ENCODE measurements around the gene TSEN34.
"Not testable (repeated sequence)": the region's sequence is repeated elsewhere in the genome, so short reads cannot be mapped to it uniquely, and the experiment has no call there.

TSEN34 gene

DNA sequence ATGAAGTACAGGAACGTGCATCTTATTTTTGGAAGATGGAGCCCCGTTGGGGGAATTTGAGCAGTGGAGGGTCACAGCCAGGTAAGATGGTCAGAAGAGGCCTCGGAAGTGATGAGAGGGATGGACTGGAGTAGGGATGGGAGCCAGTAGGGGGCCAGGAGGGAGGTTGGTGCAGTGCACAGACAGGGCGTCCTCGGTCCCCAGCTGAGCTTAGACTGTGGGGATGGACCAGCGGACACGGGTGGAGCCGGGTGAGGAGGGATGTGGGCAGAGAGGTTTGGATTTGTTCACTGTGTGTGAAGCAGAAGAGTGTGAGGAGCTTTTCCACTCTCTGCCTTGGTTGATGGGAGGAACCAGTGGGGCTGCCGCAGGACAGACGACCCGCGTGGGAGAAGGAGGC, 20.1 kb downstream of the TSEN34 start:
- Histone ChIP-seq H3K36me3 (peaks cover 39% of the 10 kb centered on the region), H3K4me3 (ENCODE audit: low read depth, low read length) (no peak overlapping the region), H3K27ac (no peak overlapping the region), H3K27me3 (ENCODE audit: insufficient read depth, low read depth, severe bottlenecking) (no peaks in the 10 kb centered on the region), H3K9me3 (ENCODE audit: severe bottlenecking) (no peaks in the 10 kb centered on the region)
- no peak for DNase-seq
- TF ChIP-seq, protein P1, sequence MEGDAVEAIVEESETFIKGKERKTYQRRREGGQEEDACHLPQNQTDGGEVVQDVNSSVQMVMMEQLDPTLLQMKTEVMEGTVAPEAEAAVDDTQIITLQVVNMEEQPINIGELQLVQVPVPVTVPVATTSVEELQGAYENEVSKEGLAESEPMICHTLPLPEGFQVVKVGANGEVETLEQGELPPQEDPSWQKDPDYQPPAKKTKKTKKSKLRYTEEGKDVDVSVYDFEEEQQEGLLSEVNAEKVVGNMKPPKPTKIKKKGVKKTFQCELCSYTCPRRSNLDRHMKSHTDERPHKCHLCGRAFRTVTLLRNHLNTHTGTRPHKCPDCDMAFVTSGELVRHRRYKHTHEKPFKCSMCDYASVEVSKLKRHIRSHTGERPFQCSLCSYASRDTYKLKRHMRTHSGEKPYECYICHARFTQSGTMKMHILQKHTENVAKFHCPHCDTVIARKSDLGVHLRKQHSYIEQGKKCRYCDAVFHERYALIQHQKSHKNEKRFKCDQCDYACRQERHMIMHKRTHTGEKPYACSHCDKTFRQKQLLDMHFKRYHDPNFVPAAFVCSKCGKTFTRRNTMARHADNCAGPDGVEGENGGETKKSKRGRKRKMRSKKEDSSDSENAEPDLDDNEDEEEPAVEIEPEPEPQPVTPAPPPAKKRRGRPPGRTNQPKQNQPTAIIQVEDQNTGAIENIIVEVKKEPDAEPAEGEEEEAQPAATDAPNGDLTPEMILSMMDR (IDR thresholded peaks at IDR 0.05; ENCODE audit: low read depth, low read length): no peak

DNA sequence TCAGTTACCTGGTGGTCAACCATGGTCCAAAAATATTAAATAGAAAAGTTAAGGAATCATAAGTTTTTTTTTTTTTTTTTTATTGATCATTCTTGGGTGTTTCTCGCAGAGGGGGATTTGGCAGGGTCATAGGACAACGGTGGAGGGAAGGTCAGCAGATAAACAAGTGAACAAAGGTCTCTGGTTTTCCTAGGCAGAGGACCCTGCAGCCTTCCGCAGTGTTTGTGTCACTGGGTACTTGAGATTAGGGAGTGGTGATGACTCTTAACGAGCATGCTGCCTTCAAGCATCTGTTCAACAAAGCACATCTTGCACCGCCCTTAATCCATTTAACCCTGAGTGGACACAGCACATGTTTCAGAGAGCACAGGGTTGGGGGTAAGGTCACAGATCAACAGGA, 23.1 kb downstream of the TSEN34 start:
- not testable (repeated sequence) for H3K27me3 ChIP-seq (ENCODE audit: insufficient read depth, low read depth, severe bottlenecking); H3K4me3 ChIP-seq (ENCODE audit: low read depth, low read length); H3K27ac ChIP-seq; H3K36me3 ChIP-seq; DNase-seq; H3K9me3 ChIP-seq (ENCODE audit: severe bottlenecking)

DNA sequence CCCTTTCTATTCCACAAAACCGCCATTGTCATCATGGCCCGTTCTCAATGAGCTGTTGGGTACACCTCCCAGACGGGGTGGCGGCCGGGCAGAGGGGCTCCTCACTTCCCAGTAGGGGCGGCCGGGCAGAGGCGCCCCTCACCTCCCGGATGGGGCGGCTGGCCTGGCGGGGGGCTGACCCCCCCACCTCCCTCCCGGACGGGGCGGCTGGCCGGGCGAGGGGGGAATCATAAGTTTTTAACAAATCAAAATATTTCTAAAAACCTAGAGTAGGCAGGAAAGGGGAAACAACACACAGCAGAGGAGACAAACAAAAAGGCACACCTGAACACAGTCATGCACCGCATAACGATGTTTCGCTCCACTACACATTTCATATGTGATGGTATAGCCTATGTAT, 23.6 kb downstream of the TSEN34 start:
- not testable (repeated sequence) for H3K27ac ChIP-seq; H3K9me3 ChIP-seq (ENCODE audit: severe bottlenecking); H3K36me3 ChIP-seq; H3K4me3 ChIP-seq (ENCODE audit: low read depth, low read length); DNase-seq; H3K27me3 ChIP-seq (ENCODE audit: insufficient read depth, low read depth, severe bottlenecking)

DNA sequence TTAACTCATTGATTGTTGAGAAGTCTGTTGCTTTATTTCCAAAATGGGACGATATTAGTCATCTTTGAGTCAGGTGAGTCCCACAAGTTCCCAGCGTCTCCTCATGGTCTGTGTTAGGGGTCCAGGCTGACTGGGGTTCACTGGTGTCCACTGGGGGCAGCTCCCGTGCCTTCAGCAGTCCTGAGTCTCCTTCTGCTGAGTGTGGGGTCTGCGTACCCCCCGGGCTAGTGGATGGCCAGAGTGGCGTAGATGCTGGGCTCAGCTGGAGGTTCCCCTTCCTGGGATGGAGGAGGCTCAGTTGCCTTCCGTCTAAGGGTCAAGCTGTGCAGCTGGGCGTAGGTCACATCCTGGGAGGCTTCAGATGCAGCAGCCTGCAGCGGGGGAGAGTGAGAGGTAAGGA, 25.8 kb downstream of the TSEN34 start:
- TF ChIP-seq, protein P1 (IDR thresholded peaks at IDR 0.05; ENCODE audit: low read depth, low read length): no peak
- H3K27ac ChIP-seq: no peak overlapping the region
- H3K27me3 ChIP-seq (ENCODE audit: insufficient read depth, low read depth, severe bottlenecking): no peaks in the 10 kb centered on the region
- H3K4me3 ChIP-seq (ENCODE audit: low read depth, low read length): no peak overlapping the region
- no peaks in the 10 kb centered on the region for H3K36me3 ChIP-seq
- H3K9me3 ChIP-seq (ENCODE audit: severe bottlenecking): no peaks in the 10 kb centered on the region
- DNase-seq: no peak

DNA sequence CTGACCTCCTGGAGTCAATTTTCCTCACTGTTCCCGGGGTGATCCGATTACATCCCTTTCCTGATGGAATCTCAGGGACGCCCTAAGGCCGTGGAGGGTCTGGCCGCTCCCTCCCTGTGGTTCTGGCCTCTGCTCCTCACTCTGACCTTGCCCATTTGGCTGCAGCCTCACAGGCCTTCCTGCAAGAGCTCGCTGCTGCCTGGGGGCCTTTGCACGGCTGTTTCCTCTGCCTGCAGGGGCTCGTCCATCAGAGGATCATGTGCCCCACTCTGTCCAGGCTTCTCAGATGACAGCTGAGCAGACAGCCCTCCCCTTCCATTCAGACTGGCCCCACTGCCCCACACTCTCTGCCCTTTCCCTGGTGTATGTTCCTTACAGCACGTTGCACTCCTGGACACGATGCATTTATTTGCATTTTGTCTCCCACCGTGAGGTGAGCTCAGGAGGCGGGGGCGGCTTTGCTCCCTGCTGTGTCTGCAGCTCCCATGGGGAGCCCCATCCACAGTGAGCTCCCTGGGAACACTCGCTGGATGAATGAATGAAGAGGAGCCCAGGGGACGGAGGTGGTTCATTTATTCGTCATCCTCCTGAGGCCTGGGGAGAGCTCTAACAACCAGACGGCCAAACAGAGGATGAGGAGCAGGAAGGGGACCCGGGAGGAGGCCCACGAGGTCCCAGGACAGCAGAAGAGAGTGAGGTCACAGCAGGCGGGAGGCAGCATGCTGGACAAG, 26.6 kb downstream of the TSEN34 start:
- not testable (repeated sequence) for H3K27ac ChIP-seq; H3K36me3 ChIP-seq; DNase-seq; H3K4me3 ChIP-seq (ENCODE audit: low read depth, low read length); H3K27me3 ChIP-seq (ENCODE audit: insufficient read depth, low read depth, severe bottlenecking); H3K9me3 ChIP-seq (ENCODE audit: severe bottlenecking)

DNA sequence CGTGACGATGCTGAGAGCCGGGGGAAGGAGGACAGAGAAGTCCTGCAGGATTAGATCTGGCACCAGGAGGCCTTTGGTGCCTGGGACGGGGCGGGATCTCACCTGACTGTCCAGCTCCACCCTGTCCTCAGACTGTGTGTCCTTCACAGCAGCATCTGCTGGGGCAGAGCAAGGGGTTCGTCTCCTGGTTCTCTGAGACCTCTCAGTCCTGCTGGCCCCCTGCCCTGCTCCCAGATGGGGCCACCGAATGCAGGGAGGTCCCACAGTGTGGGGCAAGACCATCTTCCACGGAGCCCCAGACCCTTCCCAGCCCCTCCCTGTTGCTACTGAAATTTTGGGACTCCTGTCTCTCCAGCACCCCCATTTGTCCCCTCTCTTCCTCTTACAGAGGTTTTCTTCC, 27.2 kb downstream of the TSEN34 start:
- H3K27me3 ChIP-seq (ENCODE audit: insufficient read depth, low read depth, severe bottlenecking): no peaks in the 10 kb centered on the region
- no peak overlapping the region for H3K4me3 ChIP-seq (ENCODE audit: low read depth, low read length)
- no peaks in the 10 kb centered on the region for H3K9me3 ChIP-seq (ENCODE audit: severe bottlenecking)
- no peak overlapping the region for H3K27ac ChIP-seq
- TF ChIP-seq, protein P1 (IDR thresholded peaks at IDR 0.05; ENCODE audit: low read depth, low read length): no peak
- H3K36me3 ChIP-seq: no peaks in the 10 kb centered on the region
- DNase-seq: no peak

DNA sequence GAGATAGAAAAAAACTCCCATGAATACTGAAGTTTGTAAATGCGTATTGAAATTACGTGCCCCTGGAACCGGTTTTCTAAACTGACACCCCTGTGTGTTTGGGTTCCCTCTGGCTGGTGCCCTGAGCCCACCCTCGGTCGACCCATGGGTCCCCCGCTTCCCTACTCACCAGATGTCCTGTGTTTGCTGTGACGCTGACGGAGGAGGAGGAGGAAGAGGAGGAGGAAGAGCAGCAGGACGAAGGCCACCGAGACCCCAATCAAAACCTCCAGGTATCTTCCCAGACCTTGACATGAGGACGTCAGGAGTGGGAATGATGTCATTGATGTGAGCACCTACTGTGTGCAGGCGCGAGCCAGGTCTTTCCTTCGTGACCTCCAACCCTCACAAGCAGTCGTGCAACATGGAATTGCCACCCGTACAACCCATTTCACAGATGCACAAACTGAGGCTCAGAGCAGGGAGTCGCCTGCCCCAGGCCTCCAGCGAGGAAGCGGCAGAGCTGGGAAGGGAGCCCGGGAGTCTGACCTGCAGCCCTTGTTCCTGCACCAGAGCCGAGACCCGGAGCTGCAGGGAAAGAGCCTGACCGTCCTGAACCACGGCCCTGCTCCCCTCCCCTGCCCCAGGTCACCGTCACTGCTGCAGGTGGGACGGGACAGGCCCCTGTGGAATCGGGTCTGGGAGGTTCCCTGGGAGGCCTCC, 28.0 kb downstream of the TSEN34 start:
- TF ChIP-seq, protein P1 (IDR thresholded peaks at IDR 0.05; ENCODE audit: low read depth, low read length): no peak
- no peak for DNase-seq
- Histone ChIP-seq H3K27me3 (ENCODE audit: insufficient read depth, low read depth, severe bottlenecking) (no peaks in the 10 kb centered on the region), H3K36me3 (no peaks in the 10 kb centered on the region), H3K27ac (no peak overlapping the region), H3K9me3 (ENCODE audit: severe bottlenecking) (no peaks in the 10 kb centered on the region), H3K4me3 (ENCODE audit: low read depth, low read length) (no peak overlapping the region)

DNA sequence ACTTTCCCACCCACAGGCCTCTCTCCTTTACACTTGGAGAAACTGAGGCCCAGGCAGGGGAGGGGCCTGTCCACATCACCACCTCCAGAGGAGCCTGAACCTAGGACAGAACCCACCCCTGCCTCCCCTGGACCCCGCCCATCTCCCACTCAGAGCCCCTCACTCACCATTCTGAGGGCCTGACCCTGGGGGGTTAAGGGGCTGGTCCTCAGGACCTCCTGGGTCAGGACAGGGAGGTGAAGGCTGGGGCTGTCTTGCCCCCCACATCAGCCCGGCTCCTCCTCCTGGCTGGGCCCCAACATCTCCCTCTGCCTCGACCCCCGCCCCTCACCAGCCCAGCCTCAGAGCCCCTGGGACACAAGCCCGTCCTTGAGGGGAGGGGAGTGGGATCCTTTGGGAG, 28.6 kb downstream of the TSEN34 start:
- H3K4me3 ChIP-seq (ENCODE audit: low read depth, low read length); H3K27me3 ChIP-seq (ENCODE audit: insufficient read depth, low read depth, severe bottlenecking); DNase-seq; H3K9me3 ChIP-seq (ENCODE audit: severe bottlenecking); H3K36me3 ChIP-seq; H3K27ac ChIP-seq: not testable (repeated sequence)

DNA sequence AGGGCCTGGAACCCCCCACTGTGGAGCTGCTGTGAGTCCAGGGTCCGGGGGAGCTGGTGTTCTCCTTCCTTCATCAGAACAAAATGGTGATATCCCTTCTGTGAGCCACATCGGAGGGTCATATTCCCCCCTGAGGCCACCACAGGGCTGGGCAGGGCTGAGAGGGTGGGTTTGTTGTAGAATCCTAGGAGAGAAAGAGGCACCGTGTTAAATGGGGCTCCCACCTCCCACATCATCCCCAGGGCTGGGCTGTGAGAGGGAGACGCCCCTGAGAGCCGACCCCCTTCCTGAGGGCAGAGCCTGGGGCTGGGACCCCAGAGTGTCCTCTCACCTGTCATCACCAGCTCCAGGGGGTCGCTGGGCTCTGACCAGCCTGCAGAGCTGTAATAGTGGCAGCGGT, 30.8 kb downstream of the TSEN34 start:
- H3K9me3 ChIP-seq (ENCODE audit: severe bottlenecking); H3K36me3 ChIP-seq; H3K4me3 ChIP-seq (ENCODE audit: low read depth, low read length); DNase-seq; H3K27me3 ChIP-seq (ENCODE audit: insufficient read depth, low read depth, severe bottlenecking); H3K27ac ChIP-seq: not testable (repeated sequence)

DNA sequence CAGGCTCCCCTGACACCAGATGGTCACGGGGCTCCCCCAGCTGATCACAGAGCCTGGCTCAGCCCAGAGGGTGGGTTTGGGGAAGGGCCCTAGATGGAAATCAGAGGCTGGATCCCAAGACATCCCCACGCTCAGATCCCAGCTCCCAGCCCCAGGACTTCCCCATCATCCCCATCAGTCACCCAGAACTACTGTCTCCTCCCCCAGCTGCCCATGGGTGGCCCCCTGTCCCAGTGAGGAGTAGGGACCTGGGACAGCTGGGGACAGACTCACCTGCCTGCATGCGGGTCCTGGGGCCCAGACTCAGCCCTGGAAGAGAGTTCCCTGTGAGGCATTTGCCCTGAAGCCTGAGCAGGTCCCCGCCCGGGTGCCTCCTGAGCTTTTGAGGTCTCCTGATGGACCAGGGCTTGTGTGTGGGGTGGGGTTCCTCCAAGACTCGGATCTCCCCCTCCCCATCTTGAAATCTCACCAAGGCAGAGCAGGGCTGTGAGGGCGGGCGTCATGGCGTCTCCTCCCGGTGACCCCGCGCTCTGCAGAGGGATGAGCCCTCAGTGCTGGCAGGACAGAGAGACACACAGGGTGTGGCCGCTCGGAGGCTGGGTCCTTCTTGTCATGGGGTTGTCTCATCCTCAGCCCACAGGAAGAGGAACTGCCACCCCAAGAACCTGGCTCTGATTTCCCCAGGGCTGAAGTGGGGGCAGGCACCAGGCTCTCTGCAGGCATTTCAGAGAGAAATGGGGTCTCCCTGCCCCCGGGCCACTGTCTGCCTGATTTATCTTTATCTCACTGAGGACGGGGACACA, 31.6 kb downstream of the TSEN34 start, which contains the start of gene LILRB3:
Gene LILRB3 (minus strand): TSS at position 534 of the 803 bp plus-strand sequence. CDS start 31 bp downstream, at position 503.
- not testable (repeated sequence) for H3K4me3 ChIP-seq (ENCODE audit: low read depth, low read length); H3K27me3 ChIP-seq (ENCODE audit: insufficient read depth, low read depth, severe bottlenecking); H3K36me3 ChIP-seq; DNase-seq; H3K27ac ChIP-seq; H3K9me3 ChIP-seq (ENCODE audit: severe bottlenecking)

Measured in WERI-Rb-1 (cell line).